Activated CD8-positive, alpha-beta T cell treated with anti-CD3 and anti-CD28 coated beads for 36 hours (primary cell): ENCODE results near the gene GCM1. TPM values are rescaled to one million over a fixed set of nuclear protein-coding genes. Genes with fewer than 3 reads are reported as not detected.

Experiments used
- ATAC-seq: fragments of 200-7000 bp; cut with Tn5 transposase; one replicate; pipeline ENCODE4 v1.10.0; 2021; ENCODE audit warnings: mild to moderate bottlenecking, moderate library complexity
- CTCF ChIA-PET: fragments of 350-600 bp; sonication (Branson Sonifier 250); formaldehyde crosslinking; loops from one replicate; lab custom pipeline; 2021; ENCODE audit warnings: antibody characterized with exemption; lab: Charles Lee
- POLR2A ChIA-PET: fragments of 350-600 bp; sonication (Branson Sonifier 250); formaldehyde crosslinking; loops from one replicate; lab custom pipeline; 2021; ENCODE audit warnings: antibody characterized with exemption; lab: Charles Lee
- DNase-seq: peaks from one replicate; pipeline ENCODE4 v3.0.0-alpha.2; 2020
- H3K27ac Mint-ChIP-seq: one replicate; pipeline ENCODE4 v1.8.0; 2021; ENCODE audit warnings: mild to moderate bottlenecking, mixed read lengths
- H3K27me3 Mint-ChIP-seq: one replicate; pipeline ENCODE4 v1.8.0; 2021; ENCODE audit warnings: mixed read lengths
- H3K36me3 Mint-ChIP-seq: one replicate; pipeline ENCODE4 v1.8.0; 2021; ENCODE audit warnings: low read depth, mixed read lengths
- H3K4me1 Mint-ChIP-seq: one replicate; pipeline ENCODE4 v1.8.0; 2021; ENCODE audit warnings: low read depth, mixed read lengths
- H3K4me3 Mint-ChIP-seq: one replicate; pipeline ENCODE4 v1.8.0; 2021; ENCODE audit warnings: mild to moderate bottlenecking, moderate library complexity, mixed read lengths
- H3K9me3 Mint-ChIP-seq: one replicate; pipeline ENCODE4 v1.8.0; 2021; ENCODE audit warnings: mixed read lengths
- intact Hi-C: fragments of 100-400 bp; cut with micrococcal nuclease; formaldehyde crosslinking; loops from one replicate; pipeline ENCODE4 v1.10.0; 2022
- total RNA-seq, 2 experiments: library from RNA; stranded (reverse); gene quantifications; one replicate each; pipeline ENCODE4 v1.2.3, GENCODE V29; 2021
- TF ChIP-seq, protein P1 (sequence below): fragments of 200-600 bp; IDR thresholded peaks from one replicate; pipeline ENCODE4 v1.8.0; 2022; ENCODE audit warnings: antibody characterized with exemption, mild to moderate bottlenecking

Gene GCM1, protein sequence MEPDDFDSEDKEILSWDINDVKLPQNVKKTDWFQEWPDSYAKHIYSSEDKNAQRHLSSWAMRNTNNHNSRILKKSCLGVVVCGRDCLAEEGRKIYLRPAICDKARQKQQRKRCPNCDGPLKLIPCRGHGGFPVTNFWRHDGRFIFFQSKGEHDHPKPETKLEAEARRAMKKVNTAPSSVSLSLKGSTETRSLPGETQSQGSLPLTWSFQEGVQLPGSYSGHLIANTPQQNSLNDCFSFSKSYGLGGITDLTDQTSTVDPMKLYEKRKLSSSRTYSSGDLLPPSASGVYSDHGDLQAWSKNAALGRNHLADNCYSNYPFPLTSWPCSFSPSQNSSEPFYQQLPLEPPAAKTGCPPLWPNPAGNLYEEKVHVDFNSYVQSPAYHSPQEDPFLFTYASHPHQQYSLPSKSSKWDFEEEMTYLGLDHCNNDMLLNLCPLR
- not detected for total RNA-seq

DNA sequence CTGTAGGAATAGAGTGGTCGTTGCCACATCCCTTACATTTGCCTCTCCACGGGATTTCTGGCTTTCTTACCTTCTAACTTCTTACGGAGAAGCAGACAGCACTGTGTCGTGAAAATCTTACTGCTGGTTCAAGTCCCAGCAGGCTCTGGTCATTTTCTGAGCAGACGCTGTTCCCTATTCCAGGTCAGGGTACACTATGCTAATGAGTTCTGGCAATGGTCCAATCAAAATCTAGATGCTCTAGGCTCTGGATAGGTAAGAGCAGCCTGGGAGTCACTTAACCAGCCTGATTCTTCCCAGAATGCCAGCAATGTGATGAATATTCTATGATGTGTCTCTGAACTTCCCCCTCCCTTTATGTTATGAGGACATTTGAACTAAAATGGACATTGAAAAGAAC, at the start of gene GCM1:
Gene GCM1 (minus strand): TSS at position 158 of the 400 bp plus-strand sequence. CDS start 3,209 bp downstream, outside the sequence.
- Mint-ChIP-seq H3K4me1 (no peaks in the 10 kb centered on the region), H3K4me3 (no peak within 1 kb of the TSS), H3K27me3 (peaks cover 1% of the 10 kb centered on the region), H3K9me3 (no peaks in the 10 kb centered on the region), H3K36me3 (no peaks in the 10 kb centered on the region), H3K27ac (no peak within 1 kb of the TSS)
- DNase-seq: no peak
- intact Hi-C loops: no loop called here
- ATAC-seq: no peak
- TF ChIP-seq, protein P1, sequence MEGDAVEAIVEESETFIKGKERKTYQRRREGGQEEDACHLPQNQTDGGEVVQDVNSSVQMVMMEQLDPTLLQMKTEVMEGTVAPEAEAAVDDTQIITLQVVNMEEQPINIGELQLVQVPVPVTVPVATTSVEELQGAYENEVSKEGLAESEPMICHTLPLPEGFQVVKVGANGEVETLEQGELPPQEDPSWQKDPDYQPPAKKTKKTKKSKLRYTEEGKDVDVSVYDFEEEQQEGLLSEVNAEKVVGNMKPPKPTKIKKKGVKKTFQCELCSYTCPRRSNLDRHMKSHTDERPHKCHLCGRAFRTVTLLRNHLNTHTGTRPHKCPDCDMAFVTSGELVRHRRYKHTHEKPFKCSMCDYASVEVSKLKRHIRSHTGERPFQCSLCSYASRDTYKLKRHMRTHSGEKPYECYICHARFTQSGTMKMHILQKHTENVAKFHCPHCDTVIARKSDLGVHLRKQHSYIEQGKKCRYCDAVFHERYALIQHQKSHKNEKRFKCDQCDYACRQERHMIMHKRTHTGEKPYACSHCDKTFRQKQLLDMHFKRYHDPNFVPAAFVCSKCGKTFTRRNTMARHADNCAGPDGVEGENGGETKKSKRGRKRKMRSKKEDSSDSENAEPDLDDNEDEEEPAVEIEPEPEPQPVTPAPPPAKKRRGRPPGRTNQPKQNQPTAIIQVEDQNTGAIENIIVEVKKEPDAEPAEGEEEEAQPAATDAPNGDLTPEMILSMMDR: no peak
- ChIA-PET POLR2A (no interaction called here), CTCF (no interaction called here)

DNA sequence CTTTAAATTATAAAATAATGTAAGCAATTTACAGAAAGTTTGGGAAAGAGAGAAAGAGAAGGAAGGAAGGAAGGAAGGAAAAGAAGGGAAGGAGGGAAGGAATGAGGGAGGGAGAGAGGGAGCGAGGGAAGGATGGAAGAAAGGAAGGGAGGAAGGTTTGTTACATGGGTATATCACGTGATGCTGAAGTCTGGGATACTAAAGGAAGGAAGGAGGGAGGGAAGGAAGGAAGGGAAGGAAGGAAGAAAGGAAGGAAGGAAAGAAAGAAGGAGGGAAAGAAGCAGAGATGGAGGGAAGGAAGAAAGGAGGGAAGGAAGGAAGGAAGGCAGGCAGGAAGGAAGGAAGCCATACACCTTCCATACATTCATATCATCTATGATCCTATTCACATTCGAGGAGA, 48.9 kb upstream of the GCM1 start:
- no peak for ATAC-seq
- intact Hi-C loops: no loop called here
- CTCF ChIA-PET: no interaction called here

DNA sequence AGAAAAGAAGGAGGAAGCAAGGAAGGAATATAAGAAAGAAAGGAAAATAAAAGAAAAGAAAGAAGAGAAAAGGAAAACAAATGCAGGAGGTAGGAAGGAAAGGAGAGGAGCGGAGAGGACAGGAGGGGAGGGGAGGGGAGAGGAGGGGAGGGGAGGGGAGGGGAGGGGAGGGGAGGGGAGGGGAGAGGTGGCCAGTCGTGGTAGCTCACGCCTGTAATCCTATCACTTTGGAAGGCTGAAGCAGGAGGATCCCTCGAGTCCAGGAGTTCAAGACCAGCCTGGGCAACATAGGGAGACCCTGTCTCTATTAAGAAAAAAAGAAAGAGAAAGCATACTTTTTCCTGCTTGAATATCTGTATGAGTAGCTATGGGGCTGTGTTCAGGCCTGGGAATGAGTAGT, 46.4 kb upstream of the GCM1 start:
- TF ChIP-seq, protein P1: no peak
- no peak overlapping the region for H3K4me3 Mint-ChIP-seq
- no peak for DNase-seq
- H3K9me3 Mint-ChIP-seq: no peaks in the 10 kb centered on the region
- intact Hi-C loops: no loop called here
- peaks cover 4% of the 10 kb centered on the region for H3K4me1 Mint-ChIP-seq
- ATAC-seq: no peak
- CTCF ChIA-PET: no interaction called here
- POLR2A ChIA-PET: interaction anchor here (1.3 kb wide), 1 partner anchor 43 kb away, joined by 3 read pairs; no protein-coding TSS in a partner anchor
- H3K27ac Mint-ChIP-seq: no peak overlapping the region
- no peaks in the 10 kb centered on the region for H3K36me3 Mint-ChIP-seq
- H3K27me3 Mint-ChIP-seq: no peaks in the 10 kb centered on the region

More for the DNA sequence above, 48.9 kb upstream of the GCM1 start:
- Mint-ChIP-seq H3K27ac (no peak overlapping the region), H3K27me3 (no peaks in the 10 kb centered on the region), H3K4me1 (peaks cover 12% of the 10 kb centered on the region), H3K9me3 (no peaks in the 10 kb centered on the region), H3K36me3 (no peaks in the 10 kb centered on the region), H3K4me3 (no peak overlapping the region)
- DNase-seq: no peak
- TF ChIP-seq, protein P1: no peak
- POLR2A ChIA-PET: no interaction called here

DNA sequence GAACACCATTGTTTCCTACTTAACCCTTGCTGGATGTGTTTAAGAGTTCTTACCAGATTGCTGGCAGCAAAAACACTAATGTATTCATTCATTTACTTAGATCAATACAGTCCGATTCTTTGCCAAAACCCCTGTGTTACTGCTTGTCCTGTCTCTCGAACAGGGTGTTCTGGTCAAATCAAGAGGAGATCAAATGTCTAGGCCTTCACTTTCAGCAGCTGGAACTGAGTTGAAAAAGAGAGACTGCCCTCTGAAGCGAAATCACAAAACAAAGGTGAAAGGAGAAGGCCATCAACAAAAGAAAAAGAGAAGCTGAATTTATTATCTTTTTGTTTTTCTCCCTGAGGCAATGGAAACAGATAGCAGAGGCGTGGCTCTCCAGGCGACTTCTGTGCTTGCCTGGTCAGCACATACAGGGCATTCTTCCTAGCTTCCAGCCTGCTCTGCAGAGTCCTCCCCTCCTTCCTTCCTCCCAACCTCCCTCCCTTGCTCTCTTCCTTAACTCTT, 44.1 kb upstream of the GCM1 start:
- intact Hi-C loops: no loop called here
- Mint-ChIP-seq H3K4me1 (peaks cover 11% of the 10 kb centered on the region), H3K4me3 (no peak overlapping the region), H3K36me3 (no peaks in the 10 kb centered on the region), H3K9me3 (no peaks in the 10 kb centered on the region), H3K27ac (no peak overlapping the region), H3K27me3 (no peaks in the 10 kb centered on the region)
- CTCF ChIA-PET: interaction anchor here (1.6 kb wide), 1 partner anchor 218 kb away, joined by 4 read pairs; no protein-coding TSS in a partner anchor
- POLR2A ChIA-PET: no interaction called here
- TF ChIP-seq, protein P1: no peak
- DNase-seq: no peak
- ATAC-seq: no peak

DNA sequence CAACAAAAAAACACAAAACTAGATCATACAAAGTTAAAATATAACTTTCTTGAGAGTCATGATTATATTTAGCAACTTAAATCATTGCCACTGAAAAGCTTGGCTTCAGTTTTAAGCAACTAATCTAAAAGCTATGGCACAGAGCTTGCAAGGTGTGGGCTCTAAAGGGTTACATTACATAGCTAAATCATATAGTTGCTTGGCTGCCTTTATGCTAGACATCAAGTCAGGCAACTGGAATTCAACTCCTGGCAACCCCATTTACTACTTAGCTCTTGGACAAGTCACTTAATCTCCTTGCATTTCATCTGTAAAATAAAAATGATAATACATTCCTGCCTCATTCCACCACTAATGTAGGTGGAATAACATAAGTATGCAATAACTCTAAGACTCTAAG, 40.9 kb upstream of the GCM1 start:
- intact Hi-C loops: no loop called here
- ATAC-seq: no peak
- ChIA-PET POLR2A (no interaction called here), CTCF (interaction anchor here (1.5 to 1.6 kb wide), 2 partner anchors 49 to 104 kb away, joined by 3 to 4 read pairs; no protein-coding TSS in a partner anchor)
- Mint-ChIP-seq H3K27me3 (no peaks in the 10 kb centered on the region), H3K4me3 (no peak overlapping the region), H3K4me1 (peaks cover 11% of the 10 kb centered on the region), H3K27ac (no peak overlapping the region), H3K9me3 (no peaks in the 10 kb centered on the region), H3K36me3 (no peaks in the 10 kb centered on the region)
- DNase-seq: no peak
- TF ChIP-seq, protein P1: no peak
